IPS-NIHi11 (cell line): ENCODE results near the gene DLGAP5.
A peak's percentile ranks its signal among the peaks of the same experiment; 100 is the strongest.

Experiments used
- DNase-seq: peaks from one replicate; pipeline ENCODE4 v3.0.0; 2012; ENCODE audit warnings: mixed read lengths, low spot score

DLGAP5 gene

GRCh38 chr14:55180434-55180833 lies 11.0 kb downstream of the DLGAP5 start:
- no peak for DNase-seq

GRCh38 chr14:55180006-55180405 lies 11.4 kb downstream of the DLGAP5 start:
- DNase-seq: no peak

- no peak for DNase-seq
These were observed 20.9 kb downstream of the DLGAP5 start for GRCh38 chr14:55170526-55170925.

- no peak for DNase-seq
These were observed 30.4 kb downstream of the DLGAP5 start for GRCh38 chr14:55160989-55161388.

GRCh38 chr14:55158412-55158811 lies 33.0 kb downstream of the DLGAP5 start:
- no peak for DNase-seq

- DNase-seq: no peak
These were observed 34.3 kb downstream of the DLGAP5 start for GRCh38 chr14:55157080-55157479.

- DNase-seq: no peak
These were observed 37.4 kb downstream of the DLGAP5 start for GRCh38 chr14:55153951-55154350.

GRCh38 chr14:55152052-55152753 lies 39.2 kb downstream of the DLGAP5 start:
- no peak for DNase-seq

GRCh38 chr14:55151601-55152000 lies 39.8 kb downstream of the DLGAP5 start:
- no peak for DNase-seq

GRCh38 chr14:55146425-55146824 lies 45.0 kb downstream of the DLGAP5 start:
- DNase-seq: no peak

GRCh38 chr14:55142466-55142865 lies 48.9 kb downstream of the DLGAP5 start:
- DNase-seq: no peak

- DNase-seq: no peak
These were observed 49.6 kb downstream of the DLGAP5 start for GRCh38 chr14:55141825-55142224.

- no peak for DNase-seq
These were observed 51.5 kb downstream of the DLGAP5 start for GRCh38 chr14:55139696-55140509.

GRCh38 chr14:55139141-55139540 lies 52.2 kb downstream of the DLGAP5 start:
- no peak for DNase-seq

- peak; percentile 64 for DNase-seq
These were observed 53.3 kb downstream of the DLGAP5 start for GRCh38 chr14:55138091-55138490.

- no peak for DNase-seq
These were observed 54.2 kb downstream of the DLGAP5 start for GRCh38 chr14:55136885-55137786.

GRCh38 chr14:55136241-55136640 lies 55.1 kb downstream of the DLGAP5 start:
- DNase-seq: no peak

- peak; percentile 42 for DNase-seq
These were observed 58.0 kb downstream of the DLGAP5 start for GRCh38 chr14:55133416-55133815.

- no peak for DNase-seq
These were observed 59.8 kb downstream of the DLGAP5 start for GRCh38 chr14:55131370-55132137.

- peak; percentile 30 for DNase-seq
These were observed 61.2 kb downstream of the DLGAP5 start for GRCh38 chr14:55130196-55130550.

- peak; percentile 69 for DNase-seq
These were observed 61.8 kb downstream of the DLGAP5 start for GRCh38 chr14:55129428-55130195.
